Thoracic aorta (tissue), 2 donors: Measurements from ENCODE around the gene PALD1. TPM values are rescaled to one million over a fixed set of nuclear protein-coding genes. Genes with fewer than 3 reads are reported as not detected.

Experiments
- ATAC-seq: fragments of 150-250 bp; one replicate; pipeline ENCODE4 v1.8.0; 2017; ENCODE audit warnings: low read depth; ENCODE audit not compliant: insufficient number of reproducible peaks, low FRiP score
- DNase-seq: peaks from one replicate; pipeline ENCODE4 v3.0.0-alpha.2; 2020; ENCODE audit warnings: low spot score
- H3K27ac ChIP-seq, 2 donors: fragments of 200-600 bp; sonication (generic); 1 replicate in 1 of 2; 2 replicates in 1 of 2; pipeline ENCODE4 v1.5.1; 2016; ENCODE audit warnings: mild to moderate bottlenecking in 2 of 2, moderate library complexity in 2 of 2
- H3K27me3 ChIP-seq: fragments of 200-600 bp; sonication (generic); replicated peaks from 2 replicates; pipeline ENCODE4 v1.6.0; 2016; ENCODE audit warnings: mild to moderate bottlenecking; ENCODE audit not compliant: insufficient read depth
- H3K36me3 ChIP-seq: fragments of 200-600 bp; sonication (generic); one replicate; pipeline ENCODE4 v1.5.1; 2016
- H3K4me1 ChIP-seq, 2 donors: fragments of 200-600 bp; sonication (generic); 1 replicate in 1 of 2; 2 replicates in 1 of 2; pipeline versions ENCODE4 v1.5.1 to v1.6.0; 2016; ENCODE audit warnings: low read depth in 2 of 2, mild to moderate bottlenecking in 1 of 2; ENCODE audit not compliant: control insufficient read depth in 1 of 2
- H3K4me3 ChIP-seq: fragments of 200-600 bp; sonication (generic); 2 replicates; pipeline ENCODE4 v1.5.1; 2016; ENCODE audit warnings: mild to moderate bottlenecking
- H3K9me3 ChIP-seq: fragments of 200-600 bp; sonication (generic); 2 replicates; pipeline ENCODE4 v1.5.1; 2016
- total RNA-seq, 2 donors: library from RNA; depleted of rRNA; stranded (reverse); fragments of >200 nt; gene quantifications; one replicate each; pipeline versions ENCODE4 v1.1.0 to v1.2.3, GENCODE V29; 2016
- TF ChIP-seq, protein P1 (sequence below): fragments of 200-600 bp; sonication (generic); IDR thresholded peaks from one replicate; pipeline ENCODE4 v1.5.1; 2019; ENCODE audit warnings: antibody characterized with exemption

The PALD1 gene
- total RNA-seq, 2 donors from 2014 or later, result 19.5 to 19.7 TPM

- peaks cover 15 to 50% of the 10 kb centered on the region in 2 donors for H3K4me1 ChIP-seq
- peak overlapping the region in 1 of 2 donors; percentile 19 for H3K27ac ChIP-seq
- H3K9me3 ChIP-seq, result no peaks in the 10 kb centered on the region
- TF ChIP-seq, protein P1, sequence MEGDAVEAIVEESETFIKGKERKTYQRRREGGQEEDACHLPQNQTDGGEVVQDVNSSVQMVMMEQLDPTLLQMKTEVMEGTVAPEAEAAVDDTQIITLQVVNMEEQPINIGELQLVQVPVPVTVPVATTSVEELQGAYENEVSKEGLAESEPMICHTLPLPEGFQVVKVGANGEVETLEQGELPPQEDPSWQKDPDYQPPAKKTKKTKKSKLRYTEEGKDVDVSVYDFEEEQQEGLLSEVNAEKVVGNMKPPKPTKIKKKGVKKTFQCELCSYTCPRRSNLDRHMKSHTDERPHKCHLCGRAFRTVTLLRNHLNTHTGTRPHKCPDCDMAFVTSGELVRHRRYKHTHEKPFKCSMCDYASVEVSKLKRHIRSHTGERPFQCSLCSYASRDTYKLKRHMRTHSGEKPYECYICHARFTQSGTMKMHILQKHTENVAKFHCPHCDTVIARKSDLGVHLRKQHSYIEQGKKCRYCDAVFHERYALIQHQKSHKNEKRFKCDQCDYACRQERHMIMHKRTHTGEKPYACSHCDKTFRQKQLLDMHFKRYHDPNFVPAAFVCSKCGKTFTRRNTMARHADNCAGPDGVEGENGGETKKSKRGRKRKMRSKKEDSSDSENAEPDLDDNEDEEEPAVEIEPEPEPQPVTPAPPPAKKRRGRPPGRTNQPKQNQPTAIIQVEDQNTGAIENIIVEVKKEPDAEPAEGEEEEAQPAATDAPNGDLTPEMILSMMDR, result no peak
- ATAC-seq (no peak), DNase-seq (no peak)
- no peaks in the 10 kb centered on the region for H3K36me3 ChIP-seq
- H3K4me3 ChIP-seq, result no peak overlapping the region
- no peaks in the 10 kb centered on the region for H3K27me3 ChIP-seq
These were observed 31.2 kb downstream of the PALD1 start for GRCh38 chr10:70509757-70510147.

DNA sequence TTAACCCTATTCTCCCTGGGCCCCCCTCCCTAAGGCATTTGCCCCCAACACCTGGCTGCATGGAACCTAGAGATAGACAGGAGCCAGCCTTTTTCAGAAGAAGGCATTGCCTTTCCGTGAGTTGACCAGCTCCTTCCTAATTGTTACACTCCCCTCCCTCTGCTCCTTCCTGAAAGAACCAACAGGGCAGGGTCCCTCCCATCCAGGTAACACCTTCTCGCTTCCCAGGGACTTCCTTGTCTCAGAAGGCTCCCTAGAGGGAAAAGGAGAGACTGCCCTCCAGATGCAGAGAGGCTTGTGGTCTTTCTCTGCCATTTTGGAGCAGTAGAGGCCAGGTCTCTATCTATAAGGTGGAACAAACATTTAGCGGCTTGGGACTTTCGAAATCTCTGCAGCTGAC is 31.9 kb downstream of the PALD1 start:
- Histone ChIP-seq H3K9me3 (no peaks in the 10 kb centered on the region), H3K27me3 (no peaks in the 10 kb centered on the region), H3K27ac (no peak overlapping the region), H3K4me3 (no peak overlapping the region), H3K36me3 (no peaks in the 10 kb centered on the region), H3K4me1 (peaks cover 15 to 50% of the 10 kb centered on the region in 2 donors)
- ATAC-seq (no peak), DNase-seq (no peak)
- TF ChIP-seq, protein P1, result no peak

- DNase-seq (no peak), ATAC-seq (no peak)
- peaks cover 15 to 50% of the 10 kb centered on the region in 2 donors for H3K4me1 ChIP-seq
- H3K4me3 ChIP-seq, result no peak overlapping the region
- no peaks in the 10 kb centered on the region for H3K27me3 ChIP-seq
- H3K36me3 ChIP-seq, result no peaks in the 10 kb centered on the region
- H3K27ac ChIP-seq, result no peak overlapping the region
- H3K9me3 ChIP-seq, result no peaks in the 10 kb centered on the region
- TF ChIP-seq, protein P1, result no peak
These were observed 32.3 kb downstream of the PALD1 start for GRCh38 chr10:70510904-70511303.

- TF ChIP-seq, protein P1, result no peak
- ATAC-seq, result no peak
- no peaks in the 10 kb centered on the region for H3K36me3 ChIP-seq
- DNase-seq, result no peak
- H3K4me3 ChIP-seq, result no peak overlapping the region
- no peaks in the 10 kb centered on the region for H3K9me3 ChIP-seq
- H3K27me3 ChIP-seq, result no peaks in the 10 kb centered on the region
- H3K4me1 ChIP-seq, result peaks cover 15 to 50% of the 10 kb centered on the region in 2 donors
- no peak overlapping the region for H3K27ac ChIP-seq
These were observed 33.6 kb downstream of the PALD1 start for GRCh38 chr10:70512149-70512639.

- ATAC-seq (no peak), DNase-seq (no peak)
- Histone ChIP-seq H3K36me3 (no peaks in the 10 kb centered on the region), H3K27me3 (no peaks in the 10 kb centered on the region), H3K27ac (no peak overlapping the region), H3K4me3 (no peak overlapping the region), H3K9me3 (no peaks in the 10 kb centered on the region), H3K4me1 (peaks cover 9 to 38% of the 10 kb centered on the region in 2 donors)
- TF ChIP-seq, protein P1, result no peak
These were observed 35.3 kb downstream of the PALD1 start for GRCh38 chr10:70513848-70514309.
